Superior temporal gyrus (tissue), 1 donor: ENCODE results near the gene OR8B4.
"Not testable (repeated sequence)": the region's sequence is repeated elsewhere in the genome, so short reads cannot be mapped to it uniquely, and the experiment has no call there.

Experiments
- DNase-seq: peaks from one replicate; pipeline ENCODE4 v3.0.0-alpha.2; 2016; ENCODE audit errors: extremely low spot score

OR8B4 gene

GRCh38 chr11:124424384-124424921 is at the start of gene OR8B4:
Gene OR8B4 (minus strand): TSS chr11:124424871. CDS start chr11:124424871, 0 bp downstream.
- DNase-seq = no peak

- DNase-seq = no peak
Observed at GRCh38 chr11:124474079-124474478, 49.4 kb upstream of the OR8B4 start.

GRCh38 chr11:124473476-124473875 is 48.8 kb upstream of the OR8B4 start:
- DNase-seq = no peak

- peak; percentile 43 for DNase-seq
Observed at GRCh38 chr11:124470561-124471227, 46.0 kb upstream of the OR8B4 start.

- peak; percentile 55 for DNase-seq
Observed at GRCh38 chr11:124467381-124467927, 42.8 kb upstream of the OR8B4 start.

GRCh38 chr11:124465368-124465767 is 40.7 kb upstream of the OR8B4 start:
- DNase-seq = no peak

- no peak for DNase-seq
Observed at GRCh38 chr11:124463990-124464389, 39.3 kb upstream of the OR8B4 start.

- DNase-seq = no peak
Observed at GRCh38 chr11:124463324-124463723, 38.7 kb upstream of the OR8B4 start.

GRCh38 chr11:124460459-124460858 is 35.8 kb upstream of the OR8B4 start:
- DNase-seq = no peak

- DNase-seq = not testable (repeated sequence)
Observed at GRCh38 chr11:124459379-124459778, 34.7 kb upstream of the OR8B4 start.

GRCh38 chr11:124454552-124454951 is 29.9 kb upstream of the OR8B4 start:
- DNase-seq = no peak

- DNase-seq = no peak
Observed at GRCh38 chr11:124446916-124447315, 22.2 kb upstream of the OR8B4 start.

- peak; percentile 57 for DNase-seq
Observed at GRCh38 chr11:124445646-124446150, 21.0 kb upstream of the OR8B4 start, which contains the start of gene OR8B8. Gene OR8B8 (minus strand): TSS chr11:124445696. CDS start chr11:124441085, 4,611 bp downstream.

GRCh38 chr11:124442847-124443246 is 18.2 kb upstream of the OR8B4 start:
- no peak for DNase-seq

GRCh38 chr11:124442442-124442841 is 17.8 kb upstream of the OR8B4 start:
- no peak for DNase-seq

GRCh38 chr11:124441519-124441918 is 16.8 kb upstream of the OR8B4 start:
- DNase-seq = no peak

- DNase-seq = no peak
Observed at GRCh38 chr11:124441081-124441480, 16.4 kb upstream of the OR8B4 start.

GRCh38 chr11:124440608-124441007 is 15.9 kb upstream of the OR8B4 start:
- no peak for DNase-seq

- no peak for DNase-seq
Observed at GRCh38 chr11:124434699-124435098, 10.0 kb upstream of the OR8B4 start.

GRCh38 chr11:124429599-124429998 is 4.9 kb upstream of the OR8B4 start:
- DNase-seq = no peak

- no peak for DNase-seq
Observed at GRCh38 chr11:124421043-124421442, 3.6 kb downstream of the OR8B4 start.

GRCh38 chr11:124415356-124415923 is 9.2 kb downstream of the OR8B4 start:
- DNase-seq = peak; percentile 73

- DNase-seq = no peak
Observed at GRCh38 chr11:124409906-124410305, 14.8 kb downstream of the OR8B4 start.
